HL-60/S4 treated with phorbol 12-myristate 13-acetate at 8.2 ng/mL for 4 days and 3 days (cell line): Measurements from ENCODE around the gene RCE1.

Source experiments
- in situ Hi-C: fragments of 300-500 bp; cut with MboI; formaldehyde crosslinking; loops from 2 replicates; pipeline ENCODE4 v1.15.0; 2022; ENCODE audit warnings: low sequenced_read_pairs

Gene RCE1

GRCh38 chr11:66855574-66856495 lies 12.6 kb downstream of the RCE1 start:
- in situ Hi-C loops, result no loop called here

GRCh38 chr11:66856496-66857233 lies 13.4 kb downstream of the RCE1 start, which contains the start of gene LRFN4:
TSS of gene LRFN4 (plus strand) at chr11:66857064. CDS start at chr11:66857745, 681 bp downstream.
- in situ Hi-C loops, result no loop called here

- in situ Hi-C loops, result no loop called here
These were observed 14.1 kb downstream of the RCE1 start for GRCh38 chr11:66857234-66857926.

- in situ Hi-C loops, result no loop called here
These were observed 14.6 kb downstream of the RCE1 start for GRCh38 chr11:66857927-66858185.

GRCh38 chr11:66858186-66858938 lies 15.1 kb downstream of the RCE1 start:
- in situ Hi-C loops, result no loop called here

GRCh38 chr11:66858939-66859685 lies 15.9 kb downstream of the RCE1 start:
- in situ Hi-C loops, result no loop called here

- in situ Hi-C loops, result no loop called here
These were observed 16.6 kb downstream of the RCE1 start for GRCh38 chr11:66859686-66860448.

- in situ Hi-C loops, result no loop called here
These were observed 17.2 kb downstream of the RCE1 start for GRCh38 chr11:66860449-66860831.

- in situ Hi-C loops, result no loop called here
These were observed 18.0 kb downstream of the RCE1 start for GRCh38 chr11:66861038-66861773.

- in situ Hi-C loops, result no loop called here
These were observed 18.7 kb downstream of the RCE1 start for GRCh38 chr11:66861774-66862558.

- in situ Hi-C loops, result no loop called here
These were observed 19.4 kb downstream of the RCE1 start for GRCh38 chr11:66862559-66863037.

- in situ Hi-C loops, result no loop called here
These were observed 20.3 kb downstream of the RCE1 start for GRCh38 chr11:66863428-66864125.

GRCh38 chr11:66864172-66864901 lies 21.1 kb downstream of the RCE1 start:
- in situ Hi-C loops, result no loop called here

- in situ Hi-C loops, result no loop called here
These were observed 21.9 kb downstream of the RCE1 start for GRCh38 chr11:66864924-66865697.

GRCh38 chr11:66866007-66866406 lies 22.8 kb downstream of the RCE1 start:
- in situ Hi-C loops, result no loop called here

- in situ Hi-C loops, result no loop called here
These were observed 23.3 kb downstream of the RCE1 start for GRCh38 chr11:66866511-66866986.
